GM18870 (cell line): ENCODE measurements around the gene KCNJ8.

Experiments used
- ATAC-seq: cut with Tn5 transposase; IDR thresholded peaks from one replicate; pipeline ENCODE4 v1.9.1; 2021; ENCODE audit warnings: moderate library complexity; ENCODE audit not compliant: unreplicated experiment

The KCNJ8 gene

DNA sequence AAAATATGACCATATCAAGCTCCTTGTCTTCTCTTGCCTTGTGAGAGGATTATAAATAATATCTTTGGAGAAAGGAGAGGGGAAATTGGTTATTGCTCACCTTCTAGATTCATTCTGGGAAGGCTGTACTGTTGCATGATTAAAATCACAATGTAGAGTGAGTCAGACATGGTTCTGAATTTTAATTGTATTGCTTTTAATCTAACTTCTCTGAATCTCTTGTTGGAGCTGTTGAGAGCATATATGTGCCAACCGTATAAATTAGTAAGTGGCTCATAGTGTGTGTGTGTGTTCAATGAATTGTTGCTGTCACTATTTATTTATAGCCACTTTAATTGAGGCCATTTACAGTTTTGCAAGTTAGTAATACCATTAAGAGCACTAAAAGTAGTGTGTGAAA is 56.1 kb downstream of the KCNJ8 start:
- ATAC-seq: no peak

- no peak for ATAC-seq
Measured at GRCh38 chr12:21717767-21718166, 56.7 kb downstream of the KCNJ8 start.

- ATAC-seq: no peak
Measured at GRCh38 chr12:21715386-21715785, 59.1 kb downstream of the KCNJ8 start.
